Fibroblast of peridontal ligament (primary cell): ENCODE measurements around the gene VAV2.

Experiments used
- DNase-seq: peaks from one replicate; pipeline ENCODE4 v3.0.0-alpha.2; 2010; ENCODE audit errors: extremely low read depth

The VAV2 gene

GRCh38 chr9:133741716-133742115, 250.4 kb downstream of the VAV2 start:
- no peak for DNase-seq

DNA sequence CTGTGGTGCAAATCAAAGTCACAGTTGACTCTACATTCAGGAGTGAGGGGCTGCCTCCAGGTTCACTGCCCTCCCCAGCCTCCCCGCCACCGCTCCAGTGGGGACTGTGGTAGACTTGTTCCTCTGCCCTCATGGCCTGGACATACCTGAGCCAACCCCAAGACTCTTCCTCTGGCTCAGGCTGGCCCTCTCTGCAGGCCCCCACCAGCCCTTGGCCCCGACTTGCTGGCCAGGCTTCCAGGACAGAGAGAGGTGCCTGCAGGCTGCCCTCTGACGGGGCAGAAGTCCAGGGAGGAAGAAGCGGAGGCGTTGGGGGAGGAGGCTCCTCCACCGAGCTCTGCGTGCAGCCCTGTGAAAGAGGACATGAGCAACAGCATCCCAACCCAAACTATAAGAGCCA, 251.2 kb downstream of the VAV2 start:
- no peak for DNase-seq

DNA sequence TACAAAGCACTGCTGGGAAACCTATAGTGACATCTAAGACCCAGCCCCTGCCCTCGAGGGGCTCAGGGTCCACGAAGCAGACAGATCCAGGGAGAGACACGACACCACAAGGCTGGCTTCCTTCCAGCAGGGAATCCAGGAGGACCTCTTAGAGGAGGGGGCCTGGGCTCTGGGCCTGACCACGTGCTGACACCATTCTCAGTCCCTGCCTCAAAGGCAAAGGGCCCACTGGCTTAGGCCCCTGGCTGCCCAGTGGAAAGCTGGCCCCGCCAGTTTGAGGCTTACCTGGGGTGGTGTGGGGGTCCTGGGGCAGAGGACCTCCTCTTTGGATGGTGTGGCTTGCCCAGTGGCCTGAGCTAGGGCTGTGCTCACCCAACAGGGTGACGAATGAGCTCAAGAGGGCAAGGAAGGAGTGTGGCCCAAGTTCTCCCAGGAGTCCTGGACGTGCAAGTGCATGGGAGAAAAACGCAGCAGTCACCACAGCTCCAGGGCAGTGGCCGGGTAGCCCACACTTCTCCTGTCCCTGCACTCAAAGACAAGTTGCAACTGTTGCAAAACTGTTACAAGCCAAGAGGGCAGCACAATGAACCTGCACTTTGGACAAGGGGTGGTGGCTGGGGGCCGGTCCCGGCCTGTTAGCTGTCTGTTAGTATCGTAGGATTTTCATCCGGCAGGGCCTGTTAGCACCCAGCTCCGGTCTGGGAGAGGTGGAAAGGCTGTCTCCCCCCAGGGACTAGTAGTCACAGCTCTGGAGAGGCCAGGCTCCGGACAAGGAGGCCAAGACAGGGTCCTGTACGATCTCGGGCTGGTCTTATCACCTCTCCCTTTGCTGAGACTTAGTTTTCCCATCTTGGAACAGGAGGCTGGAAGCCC, 252.5 kb downstream of the VAV2 start:
- DNase-seq, result no peak

- no peak for DNase-seq
These were observed 253.4 kb downstream of the VAV2 start for GRCh38 chr9:133738640-133739225.

GRCh38 chr9:133737774-133738639, 254.1 kb downstream of the VAV2 start, which contains the start of gene SARDH:
Gene SARDH (minus strand): TSS chr9:133738352. CDS start chr9:133734173, 4,179 bp downstream.
- DNase-seq, result peak; percentile 30

DNA sequence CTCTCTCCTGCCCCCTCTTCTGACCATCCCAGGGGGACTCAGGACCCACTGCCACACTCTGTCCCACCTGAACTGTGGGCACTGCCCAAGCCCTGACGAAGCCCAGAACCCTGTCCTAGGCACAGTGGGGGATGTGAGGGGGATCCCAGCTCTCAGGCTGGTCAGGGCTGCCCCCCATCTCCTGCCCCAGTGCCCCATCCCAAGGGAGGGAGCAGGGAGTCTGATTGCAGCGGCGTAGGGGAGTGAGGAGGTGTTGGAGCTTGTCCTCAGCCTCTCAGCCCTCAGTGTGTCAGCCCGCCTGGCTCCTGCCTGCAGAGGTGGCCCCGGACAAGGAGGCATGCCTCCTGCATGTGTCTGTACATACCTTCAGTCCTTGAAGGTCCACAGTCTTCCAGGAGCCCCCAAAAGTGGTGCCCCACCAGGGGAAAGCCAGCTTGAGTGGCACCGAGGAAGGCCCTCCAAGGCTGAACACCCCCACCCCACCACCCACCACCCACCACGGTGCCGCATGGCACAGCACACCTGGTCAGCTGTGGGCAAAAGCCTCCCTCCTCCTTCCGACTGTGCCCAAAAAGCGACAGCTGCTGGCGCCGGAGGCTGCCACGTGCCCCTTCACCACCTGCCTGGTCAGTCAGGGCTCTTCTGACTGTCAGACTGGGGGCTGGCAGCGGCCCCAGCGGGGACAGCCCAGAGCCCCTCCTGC, 254.9 kb downstream of the VAV2 start:
- no peak for DNase-seq

DNA sequence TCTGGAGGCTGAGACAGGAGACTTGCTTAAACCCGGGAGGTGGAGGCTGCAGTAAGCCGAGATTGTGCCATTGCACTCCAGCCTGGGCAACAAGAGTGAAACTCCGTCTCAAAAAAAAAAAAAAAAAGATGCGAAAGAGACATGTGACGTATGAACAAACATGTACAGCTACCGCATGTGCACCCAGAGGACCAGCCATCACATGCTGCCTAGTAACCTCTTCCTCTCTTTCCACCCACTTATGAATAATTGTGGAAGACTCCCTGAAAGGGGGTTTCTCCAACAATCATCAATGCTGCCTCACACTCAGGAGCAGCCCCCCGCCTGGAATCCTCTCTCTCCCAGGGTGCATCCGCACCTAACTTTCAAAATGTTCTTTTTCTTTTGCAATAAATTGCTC, 256.2 kb downstream of the VAV2 start:
- DNase-seq, result no peak

GRCh38 chr9:133735415-133735775, 256.7 kb downstream of the VAV2 start:
- no peak for DNase-seq

DNA sequence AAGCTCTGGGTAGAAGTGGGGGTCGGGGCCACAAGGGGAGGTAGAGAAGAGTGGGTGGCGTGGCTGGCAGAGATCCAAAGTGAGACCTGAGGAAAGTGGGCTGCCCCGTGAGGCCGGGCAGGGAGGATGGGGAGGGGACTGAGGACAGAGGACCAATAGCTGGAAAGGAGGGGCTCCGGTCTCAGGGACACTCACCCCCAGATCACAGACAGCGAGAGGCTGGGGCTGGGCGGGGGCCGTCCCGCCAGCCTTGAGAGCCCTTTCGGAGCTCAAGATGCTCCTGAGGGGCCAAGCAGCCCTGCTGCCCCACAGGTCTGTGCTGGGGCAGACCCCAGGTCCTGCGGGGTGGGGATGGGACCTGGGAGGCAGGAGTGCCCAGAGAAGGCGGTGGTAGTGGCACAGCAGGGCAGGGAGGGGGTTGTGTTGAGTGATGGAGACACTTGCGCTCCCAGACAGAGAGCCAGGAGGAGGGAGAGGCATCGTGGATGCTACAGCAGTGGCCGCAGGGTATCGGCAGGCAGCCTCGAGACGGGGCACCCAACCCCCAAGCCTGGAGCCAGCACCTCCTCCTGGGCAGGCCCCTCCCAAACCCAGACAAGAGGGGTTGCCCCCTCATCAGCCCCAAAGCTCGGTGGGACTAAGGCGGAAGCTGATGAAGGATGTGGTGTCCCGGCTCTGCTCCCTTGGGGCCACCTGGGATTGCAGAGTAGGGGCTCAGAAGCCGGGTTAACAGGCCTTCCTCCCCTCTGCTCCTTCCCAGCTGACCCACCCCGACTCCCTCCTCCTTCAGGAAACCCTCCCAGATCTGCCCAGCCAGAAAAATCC, 257.3 kb downstream of the VAV2 start:
- DNase-seq, result no peak

GRCh38 chr9:133733796-133734533, 258.2 kb downstream of the VAV2 start:
- DNase-seq, result no peak

- DNase-seq, result no peak
These were observed 258.7 kb downstream of the VAV2 start for GRCh38 chr9:133733421-133733795.

GRCh38 chr9:133732639-133733408, 259.3 kb downstream of the VAV2 start:
- no peak for DNase-seq

DNA sequence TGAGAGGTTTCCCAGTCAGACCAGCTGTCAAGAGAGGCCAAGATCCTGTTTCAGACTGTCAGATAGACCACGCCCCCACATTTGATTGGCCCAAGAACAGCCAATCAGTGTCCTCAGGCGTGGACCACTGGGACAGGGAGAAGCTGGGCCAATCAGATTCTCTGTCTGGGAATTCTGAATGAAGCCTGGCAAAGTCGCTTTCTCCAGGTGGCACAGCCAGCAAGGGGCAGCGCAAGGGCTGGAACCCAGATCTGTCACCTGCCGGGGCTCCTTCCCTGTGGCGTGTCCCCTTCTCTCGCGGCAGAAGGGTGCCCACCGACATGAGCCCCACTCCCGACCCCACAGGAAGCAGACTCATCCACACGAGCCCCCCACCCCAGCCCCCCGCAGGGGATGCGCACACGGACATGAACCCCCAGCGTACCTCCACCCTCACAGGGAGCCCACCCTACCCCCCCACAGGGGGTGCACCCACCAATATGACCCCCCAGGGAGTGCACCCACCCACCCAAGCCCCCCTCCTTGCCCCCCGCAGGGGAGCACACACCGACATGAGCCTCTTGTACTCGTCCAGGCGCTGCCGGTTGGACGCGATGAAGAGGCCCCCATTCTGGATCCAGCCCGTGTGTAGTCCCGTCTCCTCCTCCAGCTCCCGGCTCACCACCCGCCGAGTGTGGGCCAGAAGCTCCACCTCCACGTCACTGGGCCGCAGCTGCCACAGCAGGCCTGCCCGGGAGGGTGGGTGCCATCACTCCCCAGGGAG, 260.1 kb downstream of the VAV2 start:
- DNase-seq, result no peak

DNA sequence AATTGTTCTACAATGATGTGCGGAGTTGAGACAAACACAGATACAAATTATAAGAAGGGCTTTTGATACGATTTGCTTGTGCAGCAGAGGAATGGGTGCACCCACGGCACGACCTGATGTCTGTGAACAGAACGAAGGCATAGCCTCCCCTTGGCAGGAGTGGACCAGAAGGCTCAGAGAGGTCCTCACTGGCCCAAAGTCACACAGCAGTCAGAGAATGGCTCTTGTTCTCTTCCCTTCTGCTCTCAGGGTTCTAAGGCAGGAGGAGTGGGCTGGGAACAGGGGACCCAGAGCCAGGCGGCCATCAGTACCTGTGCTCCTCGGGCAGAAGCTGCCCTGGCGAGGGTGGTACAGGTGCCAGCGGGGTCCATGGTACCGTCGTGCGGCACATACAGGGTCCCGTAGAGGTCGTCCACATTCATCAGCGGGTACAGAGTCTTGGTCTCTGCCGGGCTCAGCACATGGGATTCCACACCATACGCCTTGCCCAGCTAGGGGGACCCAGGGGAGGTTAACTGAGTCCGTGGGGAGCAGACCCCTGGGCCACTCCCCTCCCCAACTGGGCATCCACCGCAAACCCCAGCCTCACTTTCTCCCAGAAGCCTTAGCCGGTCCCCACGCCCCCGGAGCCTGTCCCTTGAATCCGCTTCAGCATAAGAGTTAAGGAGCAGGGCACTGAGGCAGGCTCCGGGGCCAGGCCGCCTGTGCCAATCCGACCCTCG, 261.0 kb downstream of the VAV2 start:
- no peak for DNase-seq

- no peak for DNase-seq
These were observed 262.4 kb downstream of the VAV2 start for GRCh38 chr9:133729617-133730281.

- DNase-seq, result no peak
These were observed 263.1 kb downstream of the VAV2 start for GRCh38 chr9:133728856-133729616.
